ENCODE data around the gene MITF. TPM values are rescaled to one million over a fixed set of nuclear protein-coding genes. Genes with fewer than 3 reads are reported as not detected.

The MITF gene
- total and polyA plus RNA-seq, 12 donors = 15.1 to 101 (median 81.7) TPM

- intact Hi-C loops (cut with DNase I) = loop anchor here in 1 of 10 donors (10.0 kb wide), 1 partner anchor 138 kb away; no protein-coding TSS in a partner anchor
- 76 to 88% methylated on average over 1 of the region's 1 CpG for WGBS, 2 donors
- peaks cover 0 to 27% (median 15%) of the 10 kb centered on the region in 9 donors for H3K4me1 ChIP-seq
- no peak overlapping the region for H3K27ac ChIP-seq
- no peaks in the 10 kb centered on the region for H3K9me3 ChIP-seq
- H3K36me3 ChIP-seq = no peaks in the 10 kb centered on the region
- no peak overlapping the region for H3K4me3 ChIP-seq
- H3K27me3 ChIP-seq = no peaks in the 10 kb centered on the region
- ATAC-seq (no peak), DNase-seq (no peak)
- no peak for TF ChIP-seq CTCF (IDR thresholded peaks at IDR 0.05)
Observed at GRCh38 chr3:69806735-69807438, 67.6 kb downstream of the MITF start.

- no peaks in the 10 kb centered on the region for H3K9me3 ChIP-seq
- no peak overlapping the region for H3K27ac ChIP-seq
- DNase-seq (no peak), ATAC-seq (no peak)
- H3K27me3 ChIP-seq = no peaks in the 10 kb centered on the region
- intact Hi-C loops (cut with DNase I) = loop anchor here in 1 of 10 donors (10.0 kb wide), 1 partner anchor 137 kb away; no protein-coding TSS in a partner anchor
- no peak for TF ChIP-seq CTCF (IDR thresholded peaks at IDR 0.05)
- H3K4me3 ChIP-seq = no peak overlapping the region
- 82 to 94% methylated on average over 1 of the region's 1 CpG for WGBS, 2 donors
- no peaks in the 10 kb centered on the region for H3K36me3 ChIP-seq
- peaks cover 0 to 32% (median 18%) of the 10 kb centered on the region in 9 donors for H3K4me1 ChIP-seq
Observed at GRCh38 chr3:69807674-69808073, 68.4 kb downstream of the MITF start.

GRCh38 chr3:69809076-69809835 lies 70.0 kb downstream of the MITF start:
- H3K4me3 ChIP-seq = no peak overlapping the region
- TF ChIP-seq CTCF (IDR thresholded peaks at IDR 0.05) = no peak
- no peak overlapping the region for H3K27ac ChIP-seq
- intact Hi-C loops (cut with DNase I) = loop anchor here in 1 of 10 donors (10.0 kb wide), 1 partner anchor 136 kb away; no protein-coding TSS in a partner anchor
- no peak for ATAC-seq
- DNase-seq = no peak
- H3K9me3 ChIP-seq = no peaks in the 10 kb centered on the region
- H3K27me3 ChIP-seq = no peaks in the 10 kb centered on the region
- H3K4me1 ChIP-seq = peaks cover 0 to 42% (median 18%) of the 10 kb centered on the region in 9 donors
- WGBS, 2 donors = 89 to 91% methylated on average over 1 of the region's 1 CpG
- H3K36me3 ChIP-seq = no peaks in the 10 kb centered on the region
